Measurements from ENCODE around the gene RNU6-9. TPM values are rescaled to one million over a fixed set of nuclear protein-coding genes. Genes with fewer than 3 reads are reported as not detected.

Gene RNU6-9
- total RNA-seq, 1 experiment from 2014 or later = not detected

- TF ChIP-seq ESRRA (CRISPR knock-in tag; IDR thresholded peaks at IDR 0.05; ENCODE audit: borderline replicate concordance) = no peak
Observed at GRCh38 chr19:887072-887471, 6.2 kb upstream of the RNU6-9 start (continued).

GRCh38 chr19:887599-887998 lies 5.7 kb upstream of the RNU6-9 start:
- DNase-seq (ENCODE audit: low spot score) (no peak), ATAC-seq (no peak)
- H3K27me3 Mint-ChIP-seq (ENCODE audit: low read depth) = no peaks in the 10 kb centered on the region
- H3K36me3 Mint-ChIP-seq = no peaks in the 10 kb centered on the region; the same call in 1 of the 2 replicates
- no peak overlapping the region for H3K27ac Mint-ChIP-seq
- CTCF ChIA-PET = no interaction called here
- POLR2A ChIA-PET = no interaction called here
- no peak overlapping the region for H3K4me3 Mint-ChIP-seq
- H3K4me1 Mint-ChIP-seq = no peaks in the 10 kb centered on the region
- no peak for TF ChIP-seq FOXK1 (CRISPR knock-in tag; IDR thresholded peaks at IDR 0.05)
- TF ChIP-seq ESRRA (CRISPR knock-in tag; IDR thresholded peaks at IDR 0.05; ENCODE audit: borderline replicate concordance) = no peak
- no peak for TF ChIP-seq ATF6 (CRISPR knock-in tag; IDR thresholded peaks at IDR 0.05)
- no peak for TF ChIP-seq EMX1 (CRISPR knock-in tag; IDR thresholded peaks at IDR 0.05)
- no peak for TF ChIP-seq TEAD4 (CRISPR knock-in tag; IDR thresholded peaks at IDR 0.05)
- TF ChIP-seq PREB (CRISPR knock-in tag; IDR thresholded peaks at IDR 0.05; ENCODE audit: borderline replicate concordance) = no peak
- TF ChIP-seq TEAD1 (CRISPR knock-in tag; IDR thresholded peaks at IDR 0.05) = no peak
- TF ChIP-seq ZNF425 (CRISPR knock-in tag; conservative IDR thresholded peaks at IDR 0.05) = no peak
- no peaks in the 10 kb centered on the region for H3K9me3 Mint-ChIP-seq

GRCh38 chr19:888581-889385 lies 4.5 kb upstream of the RNU6-9 start:
- ATAC-seq = no peak
- Mint-ChIP-seq H3K4me3 (no peak overlapping the region), H3K27me3 (ENCODE audit: low read depth) (peaks cover 3% of the 10 kb centered on the region; the same call in 1 of the 2 replicates), H3K27ac (no peak overlapping the region), H3K9me3 (no peaks in the 10 kb centered on the region), H3K36me3 (no peaks in the 10 kb centered on the region; the same call in 1 of the 2 replicates), H3K4me1 (no peaks in the 10 kb centered on the region)
- no peak for TF ChIP-seq SMAD4 (CRISPR knock-in tag; IDR thresholded peaks at IDR 0.05)
- POLR2A ChIA-PET = no interaction called here
- CTCF ChIA-PET = interaction anchor here (0.6 kb wide), 1 partner anchor 107 kb away, joined by 5 read pairs; no protein-coding TSS in a partner anchor
- no peak for DNase-seq (ENCODE audit: low spot score)

- H3K4me1 Mint-ChIP-seq = no peaks in the 10 kb centered on the region
- peaks cover 3% of the 10 kb centered on the region; the same call in 1 of the 2 replicates for H3K27me3 Mint-ChIP-seq (ENCODE audit: low read depth)
- no peak for ATAC-seq
- no peak for DNase-seq (ENCODE audit: low spot score)
- no peak overlapping the region for H3K4me3 Mint-ChIP-seq
- no peaks in the 10 kb centered on the region; the same call in 1 of the 2 replicates for H3K36me3 Mint-ChIP-seq
- TF ChIP-seq SMAD4 (CRISPR knock-in tag; IDR thresholded peaks at IDR 0.05) (no peak), SMAD3 (CRISPR knock-in tag; IDR thresholded peaks at IDR 0.05; ENCODE audit: borderline replicate concordance) (no peak), OVOL2 (CRISPR knock-in tag; IDR thresholded peaks at IDR 0.05; ENCODE audit: borderline replicate concordance) (no peak), IRF1 (CRISPR knock-in tag; IDR thresholded peaks at IDR 0.05) (no peak), CBFB (CRISPR knock-in tag; IDR thresholded peaks at IDR 0.05; ENCODE audit: low read depth) (no peak), RELA (CRISPR knock-in tag; IDR thresholded peaks at IDR 0.05; ENCODE audit: borderline replicate concordance) (no peak)
- ChIA-PET CTCF (no interaction called here), POLR2A (no interaction called here)
- no peaks in the 10 kb centered on the region for H3K9me3 Mint-ChIP-seq
- no peak overlapping the region for H3K27ac Mint-ChIP-seq
Observed at GRCh38 chr19:889662-890295, 3.5 kb upstream of the RNU6-9 start.

Data from WTC11 (cell line).